Natural killer cell treated with Interleukin-12 subunit alpha and Interleukin-12 subunit beta and Interleukin-15 and Interleukin-18, amount 100 ng/mL, for 72 hours (primary cell): ENCODE results near the gene RGS19. TPM values are rescaled to one million over a fixed set of nuclear protein-coding genes. Genes with fewer than 3 reads are reported as not detected.
A peak's percentile ranks its signal among the peaks of the same experiment; 100 is the strongest.

ENCODE experiments used
- ATAC-seq, 2 donors: fragments of 150-1000 bp; cut with Tn5 transposase in 1 of 2; sonication (Bioruptor Pico), chemical (Tn5 transposase) in 1 of 2; 2 replicates each; pipeline ENCODE4 v1.10.0; 2021
- DNase-seq: peaks from one replicate; pipeline ENCODE4 v3.0.0; 2022; ENCODE audit warnings: low spot score
- H3K27ac Mint-ChIP-seq, 2 donors: 1 replicate in 1 of 2; 2 replicates in 1 of 2; pipeline ENCODE4 v1.8.0; 2022; ENCODE audit warnings: mixed read lengths in 2 of 2, mild to moderate bottlenecking in 1 of 2, moderate library complexity in 1 of 2
- H3K27me3 Mint-ChIP-seq, 2 donors: 1 replicate in 1 of 2; 2 replicates in 1 of 2; pipeline ENCODE4 v1.8.0; 2022; ENCODE audit warnings: mixed read lengths in 2 of 2
- H3K36me3 Mint-ChIP-seq: one replicate; pipeline ENCODE4 v1.8.0; 2022; ENCODE audit warnings: mixed read lengths
- H3K4me1 Mint-ChIP-seq, 2 donors: 1 replicate in 1 of 2; 2 replicates in 1 of 2; pipeline ENCODE4 v1.8.0; 2022; ENCODE audit warnings: low read depth in 2 of 2, mixed read lengths in 2 of 2, mild to moderate bottlenecking in 1 of 2
- H3K4me3 Mint-ChIP-seq: one replicate; pipeline ENCODE4 v1.8.0; 2022; ENCODE audit warnings: mixed read lengths
- H3K9me3 Mint-ChIP-seq: 2 replicates; pipeline ENCODE4 v1.8.0; 2022; ENCODE audit warnings: mixed read lengths
- total RNA-seq, 2 donors: library from RNA; stranded (reverse); gene quantifications; one replicate each; pipeline ENCODE4 v1.2.3, GENCODE V29; 2022

RGS19 gene
- total RNA-seq, 2 donors from 2014 or later = 27.1 to 33.4 TPM

GRCh38 chr20:64044484-64045247 is 34.7 kb downstream of the RGS19 start:
- Mint-ChIP-seq H3K27me3 (peaks cover 19 to 24% of the 10 kb centered on the region in 2 donors), H3K9me3 (no peaks in the 10 kb centered on the region), H3K4me1 (no peaks in the 10 kb centered on the region), H3K4me3 (no peak overlapping the region), H3K27ac (no peak overlapping the region), H3K36me3 (no peaks in the 10 kb centered on the region)
- ATAC-seq (no peak), DNase-seq (no peak)

GRCh38 chr20:64043768-64044167 is 35.5 kb downstream of the RGS19 start:
- peaks cover 19 to 24% of the 10 kb centered on the region in 2 donors for H3K27me3 Mint-ChIP-seq
- DNase-seq (no peak), ATAC-seq (no peak)
- no peak overlapping the region for H3K4me3 Mint-ChIP-seq
- H3K36me3 Mint-ChIP-seq = no peaks in the 10 kb centered on the region
- H3K27ac Mint-ChIP-seq = no peak overlapping the region
- no peaks in the 10 kb centered on the region for H3K9me3 Mint-ChIP-seq
- H3K4me1 Mint-ChIP-seq = no peaks in the 10 kb centered on the region

GRCh38 chr20:64042054-64042781 is 37.1 kb downstream of the RGS19 start:
- Mint-ChIP-seq H3K36me3 (no peaks in the 10 kb centered on the region), H3K4me1 (peaks cover 2 to 5% of the 10 kb centered on the region in 2 donors), H3K4me3 (no peak overlapping the region), H3K9me3 (no peaks in the 10 kb centered on the region), H3K27ac (no peak overlapping the region), H3K27me3 (peaks cover 17 to 21% of the 10 kb centered on the region in 2 donors)
- no peak for ATAC-seq
- no peak for DNase-seq

- peaks cover 2 to 5% of the 10 kb centered on the region in 2 donors for H3K4me1 Mint-ChIP-seq
- no peaks in the 10 kb centered on the region for H3K36me3 Mint-ChIP-seq
- H3K27me3 Mint-ChIP-seq = peaks cover 12 to 17% of the 10 kb centered on the region in 2 donors
- DNase-seq (no peak), ATAC-seq (no peak)
- no peak overlapping the region for H3K27ac Mint-ChIP-seq
- no peak overlapping the region for H3K4me3 Mint-ChIP-seq
- no peaks in the 10 kb centered on the region for H3K9me3 Mint-ChIP-seq
These were observed 37.6 kb downstream of the RGS19 start for GRCh38 chr20:64041781-64042053.

GRCh38 chr20:64041040-64041780 is 38.1 kb downstream of the RGS19 start:
- DNase-seq (no peak), ATAC-seq (no peak)
- Mint-ChIP-seq H3K27me3 (peaks cover 7 to 13% of the 10 kb centered on the region in 2 donors), H3K4me3 (no peak overlapping the region), H3K4me1 (peaks cover 2 to 5% of the 10 kb centered on the region in 2 donors), H3K36me3 (no peaks in the 10 kb centered on the region), H3K27ac (no peak overlapping the region), H3K9me3 (no peaks in the 10 kb centered on the region)

- H3K9me3 Mint-ChIP-seq = no peaks in the 10 kb centered on the region
- H3K4me3 Mint-ChIP-seq = no peak overlapping the region
- H3K27ac Mint-ChIP-seq = no peak overlapping the region
- no peaks in the 10 kb centered on the region for H3K36me3 Mint-ChIP-seq
- peaks cover 2 to 5% of the 10 kb centered on the region in 2 donors for H3K4me1 Mint-ChIP-seq
- peaks cover 0 to 8% of the 10 kb centered on the region in 2 donors for H3K27me3 Mint-ChIP-seq
- DNase-seq (no peak), ATAC-seq (no peak)
These were observed 38.9 kb downstream of the RGS19 start for GRCh38 chr20:64040231-64041039.

GRCh38 chr20:64039293-64040160 is 39.8 kb downstream of the RGS19 start:
- Mint-ChIP-seq H3K27ac (no peak overlapping the region), H3K4me3 (peak overlapping the region; percentile 36)
- ATAC-seq = no peak

GRCh38 chr20:64038565-64039292 is 40.6 kb downstream of the RGS19 start:
- DNase-seq = peak; percentile 77
- peak overlapping the region; percentile 36 for H3K4me3 Mint-ChIP-seq
- peak; percentile 78 to 90 for ATAC-seq

More at GRCh38 chr20:64039293-64040160, 39.8 kb downstream of the RGS19 start:
- H3K36me3 Mint-ChIP-seq = no peaks in the 10 kb centered on the region
- peaks cover 0 to 8% of the 10 kb centered on the region in 2 donors for H3K27me3 Mint-ChIP-seq
- DNase-seq = no peak
- peaks cover 7 to 12% of the 10 kb centered on the region in 2 donors for H3K4me1 Mint-ChIP-seq
- H3K9me3 Mint-ChIP-seq = no peaks in the 10 kb centered on the region

GRCh38 chr20:64038224-64038564 is 41.1 kb downstream of the RGS19 start:
- H3K4me3 Mint-ChIP-seq = no peak overlapping the region
- H3K27me3 Mint-ChIP-seq = peaks cover 0 to 8% of the 10 kb centered on the region in 2 donors
- peaks cover 7 to 18% of the 10 kb centered on the region in 2 donors for H3K4me1 Mint-ChIP-seq
- ATAC-seq (peak; percentile 19 to 22), DNase-seq (no peak)
- H3K27ac Mint-ChIP-seq = no peak overlapping the region
- no peaks in the 10 kb centered on the region for H3K36me3 Mint-ChIP-seq
- H3K9me3 Mint-ChIP-seq = no peaks in the 10 kb centered on the region

More at GRCh38 chr20:64038565-64039292, 40.6 kb downstream of the RGS19 start:
- H3K36me3 Mint-ChIP-seq = no peaks in the 10 kb centered on the region
- no peak overlapping the region for H3K27ac Mint-ChIP-seq
- peaks cover 7 to 18% of the 10 kb centered on the region in 2 donors for H3K4me1 Mint-ChIP-seq
- no peaks in the 10 kb centered on the region for H3K9me3 Mint-ChIP-seq
- peaks cover 0 to 8% of the 10 kb centered on the region in 2 donors for H3K27me3 Mint-ChIP-seq

GRCh38 chr20:64037498-64038213 is 41.7 kb downstream of the RGS19 start:
- Mint-ChIP-seq H3K27ac (no peak overlapping the region), H3K4me1 (peaks cover 7 to 18% of the 10 kb centered on the region in 2 donors), H3K9me3 (no peaks in the 10 kb centered on the region), H3K36me3 (no peaks in the 10 kb centered on the region), H3K4me3 (peak overlapping the region; percentile 47), H3K27me3 (peaks cover 0 to 8% of the 10 kb centered on the region in 2 donors)
- ATAC-seq = no peak
- DNase-seq = no peak

GRCh38 chr20:64037199-64037497 is 42.2 kb downstream of the RGS19 start:
- no peak for DNase-seq
- Mint-ChIP-seq H3K9me3 (no peaks in the 10 kb centered on the region), H3K4me1 (peaks cover 7 to 18% of the 10 kb centered on the region in 2 donors), H3K4me3 (no peak overlapping the region), H3K27ac (no peak overlapping the region), H3K36me3 (no peaks in the 10 kb centered on the region), H3K27me3 (peaks cover 0 to 8% of the 10 kb centered on the region in 2 donors)
- ATAC-seq = no peak
